SK-N-SH treated with all-trans-retinoic acid at 6 μM for 48 hours (cell line): ENCODE measurements around the gene SHISA2.

Experiments used
- ARNTL ChIP-seq: fragments of 450-650 bp; formaldehyde crosslinking; IDR thresholded peaks from 2 replicates; pipeline ENCODE4 v1.5.0; 2020; ENCODE audit warnings: low read depth, mild to moderate bottlenecking, moderate library complexity, borderline replicate concordance
- GLIS3 ChIP-seq: fragments of 250-450 bp; sonication (Bioruptor Pico); IDR thresholded peaks from 2 replicates; pipeline ENCODE4 v1.5.0; 2020; ENCODE audit warnings: mild to moderate bottlenecking, moderate library complexity
- ISL1 ChIP-seq: fragments of 250-450 bp; sonication (Bioruptor Pico); IDR thresholded peaks from 2 replicates; pipeline ENCODE4 v2.1.2; 2022; ENCODE audit warnings: mild to moderate bottlenecking, moderate library complexity
- TCF4 ChIP-seq: fragments of 250-450 bp; sonication (Bioruptor Pico); IDR thresholded peaks from 2 replicates; pipeline ENCODE4 v1.8.0; 2021; ENCODE audit warnings: mild to moderate bottlenecking, moderate library complexity, borderline replicate concordance
- TOX ChIP-seq: fragments of 250-450 bp; sonication (Bioruptor Pico); IDR thresholded peaks from 2 replicates; pipeline ENCODE4 v1.8.0; 2021; ENCODE audit warnings: mild to moderate bottlenecking, moderate library complexity, borderline replicate concordance
- ZFP3 ChIP-seq: fragments of 250-450 bp; sonication (Bioruptor Pico); IDR thresholded peaks from 2 replicates; pipeline ENCODE4 v1.5.0; 2020; ENCODE audit warnings: mild to moderate bottlenecking, moderate library complexity
- ZFP30 ChIP-seq: fragments of 450-650 bp; formaldehyde crosslinking; IDR thresholded peaks from 2 replicates; pipeline ENCODE4 v1.5.0; 2022; ENCODE audit warnings: mild to moderate bottlenecking, moderate library complexity
- TF ChIP-seq, protein P1 (sequence below): fragments of 250-450 bp; sonication (Bioruptor Pico); IDR thresholded peaks from 2 replicates; pipeline ENCODE4 v1.5.1; 2020; ENCODE audit warnings: low read depth, mild to moderate bottlenecking, moderate library complexity
- TF ChIP-seq, protein P2 (sequence below): fragments of 250-450 bp; sonication (Bioruptor Pico); IDR thresholded peaks from 2 replicates; pipeline ENCODE4 v1.5.0; 2020; ENCODE audit warnings: mild to moderate bottlenecking, moderate library complexity
- TF ChIP-seq, protein P3 (sequence below): fragments of 250-450 bp; sonication (Bioruptor Pico); IDR thresholded peaks from 2 replicates; pipeline ENCODE4 v1.8.0; 2020; ENCODE audit warnings: mild to moderate bottlenecking, moderate library complexity, borderline replicate concordance

DNA sequence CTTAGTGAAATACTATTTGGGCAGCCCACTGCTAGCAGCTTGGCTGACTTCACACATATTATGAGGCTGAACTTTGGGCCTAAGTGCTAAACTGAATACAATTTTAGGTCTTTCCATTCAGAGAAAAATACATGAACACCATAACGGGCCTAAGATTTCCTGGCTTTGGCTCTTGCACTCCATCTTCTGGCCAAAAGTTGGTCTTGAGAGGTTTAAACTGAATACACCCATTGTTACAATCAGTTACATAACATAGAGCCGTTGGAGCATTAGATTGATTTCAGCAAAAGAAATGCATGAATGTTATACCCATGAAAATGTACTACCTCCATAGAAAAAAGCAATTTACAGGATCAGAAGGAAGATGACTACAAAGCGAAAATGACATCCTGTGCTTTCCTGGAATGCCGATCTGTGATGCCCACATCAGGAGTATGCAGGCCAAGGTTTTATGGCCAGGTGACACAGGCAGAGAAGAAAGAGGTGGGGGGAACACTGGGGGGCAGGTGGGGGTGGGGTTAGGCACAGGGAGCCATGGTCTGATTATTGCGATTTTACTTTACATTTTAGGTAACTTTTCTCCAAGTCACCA, 11.1 kb upstream of the SHISA2 start:
- TF ChIP-seq, protein P1, sequence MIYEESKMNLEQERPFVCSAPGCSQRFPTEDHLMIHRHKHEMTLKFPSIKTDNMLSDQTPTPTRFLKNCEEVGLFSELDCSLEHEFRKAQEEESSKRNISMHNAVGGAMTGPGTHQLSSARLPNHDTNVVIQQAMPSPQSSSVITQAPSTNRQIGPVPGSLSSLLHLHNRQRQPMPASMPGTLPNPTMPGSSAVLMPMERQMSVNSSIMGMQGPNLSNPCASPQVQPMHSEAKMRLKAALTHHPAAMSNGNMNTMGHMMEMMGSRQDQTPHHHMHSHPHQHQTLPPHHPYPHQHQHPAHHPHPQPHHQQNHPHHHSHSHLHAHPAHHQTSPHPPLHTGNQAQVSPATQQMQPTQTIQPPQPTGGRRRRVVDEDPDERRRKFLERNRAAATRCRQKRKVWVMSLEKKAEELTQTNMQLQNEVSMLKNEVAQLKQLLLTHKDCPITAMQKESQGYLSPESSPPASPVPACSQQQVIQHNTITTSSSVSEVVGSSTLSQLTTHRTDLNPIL (CRISPR knock-in tag), result no peak
- no peak for TF ChIP-seq ZFP30 (CRISPR knock-in tag)
- TF ChIP-seq GLIS3 (CRISPR knock-in tag), result no peak
- TF ChIP-seq ZFP3, result no peak
- TF ChIP-seq TOX, result no peak
- TF ChIP-seq TCF4 (CRISPR knock-in tag), result no peak
- TF ChIP-seq ISL1 (CRISPR knock-in tag), result no peak
- TF ChIP-seq, protein P2, sequence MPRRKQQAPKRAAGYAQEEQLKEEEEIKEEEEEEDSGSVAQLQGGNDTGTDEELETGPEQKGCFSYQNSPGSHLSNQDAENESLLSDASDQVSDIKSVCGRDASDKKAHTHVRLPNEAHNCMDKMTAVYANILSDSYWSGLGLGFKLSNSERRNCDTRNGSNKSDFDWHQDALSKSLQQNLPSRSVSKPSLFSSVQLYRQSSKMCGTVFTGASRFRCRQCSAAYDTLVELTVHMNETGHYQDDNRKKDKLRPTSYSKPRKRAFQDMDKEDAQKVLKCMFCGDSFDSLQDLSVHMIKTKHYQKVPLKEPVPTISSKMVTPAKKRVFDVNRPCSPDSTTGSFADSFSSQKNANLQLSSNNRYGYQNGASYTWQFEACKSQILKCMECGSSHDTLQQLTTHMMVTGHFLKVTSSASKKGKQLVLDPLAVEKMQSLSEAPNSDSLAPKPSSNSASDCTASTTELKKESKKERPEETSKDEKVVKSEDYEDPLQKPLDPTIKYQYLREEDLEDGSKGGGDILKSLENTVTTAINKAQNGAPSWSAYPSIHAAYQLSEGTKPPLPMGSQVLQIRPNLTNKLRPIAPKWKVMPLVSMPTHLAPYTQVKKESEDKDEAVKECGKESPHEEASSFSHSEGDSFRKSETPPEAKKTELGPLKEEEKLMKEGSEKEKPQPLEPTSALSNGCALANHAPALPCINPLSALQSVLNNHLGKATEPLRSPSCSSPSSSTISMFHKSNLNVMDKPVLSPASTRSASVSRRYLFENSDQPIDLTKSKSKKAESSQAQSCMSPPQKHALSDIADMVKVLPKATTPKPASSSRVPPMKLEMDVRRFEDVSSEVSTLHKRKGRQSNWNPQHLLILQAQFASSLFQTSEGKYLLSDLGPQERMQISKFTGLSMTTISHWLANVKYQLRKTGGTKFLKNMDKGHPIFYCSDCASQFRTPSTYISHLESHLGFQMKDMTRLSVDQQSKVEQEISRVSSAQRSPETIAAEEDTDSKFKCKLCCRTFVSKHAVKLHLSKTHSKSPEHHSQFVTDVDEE, result no peak
- no peak for TF ChIP-seq ARNTL (CRISPR knock-in tag)
- TF ChIP-seq, protein P3, sequence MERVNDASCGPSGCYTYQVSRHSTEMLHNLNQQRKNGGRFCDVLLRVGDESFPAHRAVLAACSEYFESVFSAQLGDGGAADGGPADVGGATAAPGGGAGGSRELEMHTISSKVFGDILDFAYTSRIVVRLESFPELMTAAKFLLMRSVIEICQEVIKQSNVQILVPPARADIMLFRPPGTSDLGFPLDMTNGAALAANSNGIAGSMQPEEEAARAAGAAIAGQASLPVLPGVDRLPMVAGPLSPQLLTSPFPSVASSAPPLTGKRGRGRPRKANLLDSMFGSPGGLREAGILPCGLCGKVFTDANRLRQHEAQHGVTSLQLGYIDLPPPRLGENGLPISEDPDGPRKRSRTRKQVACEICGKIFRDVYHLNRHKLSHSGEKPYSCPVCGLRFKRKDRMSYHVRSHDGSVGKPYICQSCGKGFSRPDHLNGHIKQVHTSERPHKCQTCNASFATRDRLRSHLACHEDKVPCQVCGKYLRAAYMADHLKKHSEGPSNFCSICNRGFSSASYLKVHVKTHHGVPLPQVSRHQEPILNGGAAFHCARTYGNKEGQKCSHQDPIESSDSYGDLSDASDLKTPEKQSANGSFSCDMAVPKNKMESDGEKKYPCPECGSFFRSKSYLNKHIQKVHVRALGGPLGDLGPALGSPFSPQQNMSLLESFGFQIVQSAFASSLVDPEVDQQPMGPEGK, result no peak
